HG03432 (cell line): ENCODE measurements around the gene MRPL4.
"Not testable (repeated sequence)": the region's sequence is repeated elsewhere in the genome, so short reads cannot be mapped to it uniquely, and the experiment has no call there.

Experiments
- ATAC-seq: cut with Tn5 transposase; IDR thresholded peaks from one replicate; pipeline ENCODE4 v1.9.1; 2021; ENCODE audit warnings: mild to moderate bottlenecking, moderate library complexity; ENCODE audit not compliant: unreplicated experiment

MRPL4 gene

GRCh38 chr19:10228920-10229319, 23.1 kb upstream of the MRPL4 start:
- no peak for ATAC-seq

- peak; percentile 9 for ATAC-seq
These were observed 21.7 kb upstream of the MRPL4 start for GRCh38 chr19:10230173-10230860.

GRCh38 chr19:10230861-10231611, 21.0 kb upstream of the MRPL4 start, which contains the start of gene S1PR2:
S1PR2 (minus strand) TSS chr19:10231331; CDS start chr19:10224905, 6,426 bp downstream.
- peak; percentile 47 for ATAC-seq

- ATAC-seq = no peak
These were observed 20.3 kb upstream of the MRPL4 start for GRCh38 chr19:10231612-10232228.

- ATAC-seq = no peak
These were observed 18.1 kb upstream of the MRPL4 start for GRCh38 chr19:10233946-10234345.

GRCh38 chr19:10235003-10235402, 17.0 kb upstream of the MRPL4 start:
- ATAC-seq = no peak

GRCh38 chr19:10235409-10235808, 16.6 kb upstream of the MRPL4 start:
- not testable (repeated sequence) for ATAC-seq

GRCh38 chr19:10237702-10238101, 14.3 kb upstream of the MRPL4 start:
- ATAC-seq = no peak

GRCh38 chr19:10238172-10238783, 13.7 kb upstream of the MRPL4 start:
- no peak for ATAC-seq

GRCh38 chr19:10241826-10242449, 10.1 kb upstream of the MRPL4 start:
- not testable (repeated sequence) for ATAC-seq

- ATAC-seq = no peak
These were observed 8.4 kb upstream of the MRPL4 start for GRCh38 chr19:10243606-10244005.

GRCh38 chr19:10245189-10245939, 6.7 kb upstream of the MRPL4 start:
- no peak for ATAC-seq

- ATAC-seq = no peak
These were observed 5.5 kb upstream of the MRPL4 start for GRCh38 chr19:10246511-10246910.

- ATAC-seq = no peak
These were observed 693 bp downstream of the MRPL4 start for GRCh38 chr19:10252707-10253106.

- ATAC-seq = no peak
These were observed 2.2 kb downstream of the MRPL4 start for GRCh38 chr19:10254244-10254643.

- no peak for ATAC-seq
These were observed 3.3 kb downstream of the MRPL4 start for GRCh38 chr19:10255358-10255757.

- no peak for ATAC-seq
These were observed 4.5 kb downstream of the MRPL4 start for GRCh38 chr19:10256551-10256950.

- ATAC-seq = no peak
These were observed 5.1 kb downstream of the MRPL4 start for GRCh38 chr19:10256970-10257615.

- ATAC-seq = no peak
These were observed 6.2 kb downstream of the MRPL4 start for GRCh38 chr19:10258080-10258710.
